ENCODE data around the gene EXOC3.
A peak's percentile ranks its signal among the peaks of the same experiment; 100 is the strongest.

The EXOC3 gene

GRCh38 chr5:441996-442334, 1.0 kb upstream of the EXOC3 start:
- no peak for DNase-seq (ENCODE audit: low read depth)
- peak overlapping the region; percentile 74 for H3K4me3 ChIP-seq (ENCODE audit: control insufficient read depth, low read depth, low read length)
- no peak for TF ChIP-seq CTCF (conservative IDR thresholded peaks at IDR 0.05; ENCODE audit: control insufficient read depth, insufficient read depth, low read depth, low read length)

- peak overlapping the region; percentile 94 for H3K4me3 ChIP-seq (ENCODE audit: control insufficient read depth, low read depth, low read length)
- DNase-seq (ENCODE audit: low read depth), result no peak
- no peak for TF ChIP-seq CTCF (conservative IDR thresholded peaks at IDR 0.05; ENCODE audit: control insufficient read depth, insufficient read depth, low read depth, low read length)
Measured at GRCh38 chr5:443239-444151, 519 bp downstream of the EXOC3 start.

- no peak for DNase-seq (ENCODE audit: low read depth)
- TF ChIP-seq CTCF (conservative IDR thresholded peaks at IDR 0.05; ENCODE audit: control insufficient read depth, insufficient read depth, low read depth, low read length), result no peak
- H3K4me3 ChIP-seq (ENCODE audit: control insufficient read depth, low read depth, low read length), result peak overlapping the region; percentile 94
Measured at GRCh38 chr5:444226-444625, 1.2 kb downstream of the EXOC3 start.

- no peak overlapping the region for H3K4me3 ChIP-seq (ENCODE audit: control insufficient read depth, low read depth, low read length)
- TF ChIP-seq CTCF (conservative IDR thresholded peaks at IDR 0.05; ENCODE audit: control insufficient read depth, insufficient read depth, low read depth, low read length), result no peak
- DNase-seq (ENCODE audit: low read depth), result no peak
Measured at GRCh38 chr5:445591-445990, 2.6 kb downstream of the EXOC3 start.

- no peak for TF ChIP-seq CTCF (conservative IDR thresholded peaks at IDR 0.05; ENCODE audit: control insufficient read depth, insufficient read depth, low read depth, low read length)
- DNase-seq (ENCODE audit: low read depth), result no peak
- no peak overlapping the region for H3K4me3 ChIP-seq (ENCODE audit: control insufficient read depth, low read depth, low read length)
Measured at GRCh38 chr5:446066-446882, 3.3 kb downstream of the EXOC3 start.

- peak; percentile 55 for DNase-seq (ENCODE audit: low read depth)
- TF ChIP-seq CTCF (conservative IDR thresholded peaks at IDR 0.05; ENCODE audit: control insufficient read depth, insufficient read depth, low read depth, low read length), result peak; percentile 64
- no peak overlapping the region for H3K4me3 ChIP-seq (ENCODE audit: control insufficient read depth, low read depth, low read length)
Measured at GRCh38 chr5:446883-447263, 3.9 kb downstream of the EXOC3 start.

All from fibroblast of mammary gland (primary cell).